PFSK-1 (cell line): ENCODE data around the gene PCDH20. TPM values are rescaled to one million over a fixed set of nuclear protein-coding genes. Genes with fewer than 3 reads are reported as not detected.

Source experiments
- FOXP2 ChIP-seq: optimal IDR thresholded peaks from 2 replicates; pipeline ENCODE3; 2011; ENCODE audit warnings: borderline replicate concordance, control low read depth, inconsistent platforms; ENCODE audit not compliant: insufficient read depth; ENCODE audit errors: extremely low read length, extremely low read depth
- POLR2AphosphoS5 ChIP-seq: IDR thresholded peaks from 2 replicates; pipeline ENCODE4 v1.6.1; 2012; ENCODE audit warnings: low read depth, mild to moderate bottlenecking, control low read depth, low read length, moderate library complexity
- REST ChIP-seq, 2 experiments: IDR thresholded peaks; 2 replicates each; pipeline versions ENCODE4 v1.6.1 to v1.8.0; 2011 to 2012; ENCODE audit warnings: low read depth in 2 of 2, low read length in 2 of 2, control low read depth in 1 of 2, inconsistent platforms in 1 of 2, mild to moderate bottlenecking in 1 of 2, moderate library complexity in 1 of 2; ENCODE audit not compliant: insufficient read depth in 1 of 2
- SIN3A ChIP-seq: IDR thresholded peaks from 2 replicates; pipeline ENCODE4 v1.6.1; 2012; ENCODE audit warnings: mild to moderate bottlenecking, low read length, moderate library complexity, borderline replicate concordance; ENCODE audit not compliant: insufficient read depth
- TAF1 ChIP-seq: IDR thresholded peaks from 2 replicates; pipeline ENCODE4 v1.6.1; 2012; ENCODE audit warnings: low read length, control low read depth, borderline replicate concordance; ENCODE audit not compliant: insufficient read depth
- polyA plus RNA-seq: library from polyadenylated mRNA; unstranded; fragments of >200 nt; gene quantifications from one replicate; pipeline ENCODE4 v1.2.1, GENCODE V29; 2012; ENCODE audit warnings: low read depth, missing spikeins; ENCODE audit not compliant: insufficient read length

PCDH20 gene
- polyA plus RNA-seq = not detected

DNA sequence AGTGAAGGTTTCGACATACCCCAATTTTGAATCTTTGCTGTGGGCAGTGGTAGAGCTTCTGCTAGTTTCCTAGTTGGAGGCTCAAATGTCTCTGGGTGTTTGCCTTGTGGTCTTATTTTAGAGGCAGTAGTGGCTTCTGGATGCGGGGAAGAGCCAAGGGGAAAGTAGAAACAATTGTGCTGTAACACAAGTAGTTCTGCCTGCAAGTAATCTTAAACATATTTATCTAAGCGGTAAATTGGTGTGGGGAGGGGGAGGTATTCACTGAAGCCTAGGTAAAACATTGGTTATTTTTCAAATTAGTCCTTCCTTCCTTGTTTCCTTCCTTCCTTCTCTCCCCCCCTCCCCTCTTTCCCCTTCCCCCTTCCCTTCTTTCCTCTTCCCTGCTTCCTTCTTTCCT, at the start of gene PCDH20:
TSS of gene PCDH20 (minus strand) at position 101 of the 400 bp plus-strand sequence. CDS start 691 bp downstream, outside the sequence.
- no peak for TF ChIP-seq TAF1
- no peak for TF ChIP-seq SIN3A
- TF ChIP-seq REST (IDR thresholded peaks at IDR 0.05; ENCODE audit: insufficient read depth in 1 of 2, low read depth in 2 of 2, low read length in 2 of 2) = no peak
- no peak for TF ChIP-seq POLR2AphosphoS5
- TF ChIP-seq FOXP2 = no peak

DNA sequence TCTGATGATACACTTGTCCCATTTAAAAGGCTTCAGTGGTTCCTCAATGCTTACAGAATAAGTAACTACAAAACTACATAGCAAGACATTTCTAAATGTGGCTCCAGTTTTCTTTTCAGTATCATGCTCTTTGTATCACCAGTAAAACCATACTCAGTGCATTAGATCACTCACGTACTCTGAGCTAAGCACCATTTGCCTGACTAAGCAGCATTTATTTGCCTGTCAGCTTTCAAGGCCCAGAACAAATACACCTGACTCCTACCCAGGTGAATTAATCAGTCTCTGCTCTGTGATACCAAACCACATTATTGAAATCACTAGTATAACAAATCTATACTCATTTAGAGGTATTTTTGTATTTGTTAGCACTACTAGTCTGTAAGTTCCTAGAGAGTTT, 47.4 kb upstream of the PCDH20 start:
- TF ChIP-seq TAF1 = no peak
- no peak for TF ChIP-seq REST (IDR thresholded peaks at IDR 0.05; ENCODE audit: insufficient read depth in 1 of 2, low read depth in 2 of 2, low read length in 2 of 2)
- no peak for TF ChIP-seq SIN3A
- no peak for TF ChIP-seq FOXP2
- TF ChIP-seq POLR2AphosphoS5 = no peak

- TF ChIP-seq SIN3A (no peak), TAF1 (no peak), POLR2AphosphoS5 (no peak), FOXP2 (no peak), REST (IDR thresholded peaks at IDR 0.05; ENCODE audit: insufficient read depth in 1 of 2, low read depth in 2 of 2, low read length in 2 of 2) (no peak)
Measured at GRCh38 chr13:61453121-61453520, 37.5 kb upstream of the PCDH20 start.

- TF ChIP-seq REST (IDR thresholded peaks at IDR 0.05; ENCODE audit: insufficient read depth in 1 of 2, low read depth in 2 of 2, low read length in 2 of 2) (no peak), SIN3A (no peak), TAF1 (no peak), POLR2AphosphoS5 (no peak), FOXP2 (no peak)
Measured at GRCh38 chr13:61432029-61432428, 16.4 kb upstream of the PCDH20 start.

- TF ChIP-seq SIN3A (no peak), POLR2AphosphoS5 (no peak), FOXP2 (no peak)
Measured at GRCh38 chr13:61423915-61424314, 8.3 kb upstream of the PCDH20 start.
